NCI-H345 treated with DMSO at 0.1 percent for 48 hours (cell line): ENCODE results near the gene AGBL4.
"Not testable (repeated sequence)": the region's sequence is repeated elsewhere in the genome, so short reads cannot be mapped to it uniquely, and the experiment has no call there.

ENCODE experiments used
- DNase-seq: peaks from one replicate; lab custom pipeline; 2025; ENCODE audit not compliant: unreplicated experiment; lab: John Stamatoyannopoulos, UW

Gene AGBL4

DNA sequence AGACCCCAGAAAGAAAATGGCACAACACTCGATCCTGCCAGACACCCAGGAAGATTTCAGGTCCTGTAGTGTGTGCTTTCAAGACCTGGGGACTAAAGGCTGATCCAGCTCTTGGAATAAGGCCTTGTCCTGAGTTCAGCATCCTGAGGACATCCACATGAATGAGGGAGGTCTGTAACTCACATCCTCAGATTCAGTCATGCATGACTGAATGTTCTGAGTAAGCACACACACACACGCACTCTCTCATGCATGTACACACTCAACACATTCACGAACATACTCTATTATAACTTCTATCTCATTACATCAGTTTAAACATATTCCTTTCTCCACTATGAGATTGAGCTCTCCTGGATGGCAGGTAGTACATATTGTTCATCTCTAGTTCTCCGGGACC is 973.7 kb downstream of the AGBL4 start:
- DNase-seq, result peak; percentile 9

DNA sequence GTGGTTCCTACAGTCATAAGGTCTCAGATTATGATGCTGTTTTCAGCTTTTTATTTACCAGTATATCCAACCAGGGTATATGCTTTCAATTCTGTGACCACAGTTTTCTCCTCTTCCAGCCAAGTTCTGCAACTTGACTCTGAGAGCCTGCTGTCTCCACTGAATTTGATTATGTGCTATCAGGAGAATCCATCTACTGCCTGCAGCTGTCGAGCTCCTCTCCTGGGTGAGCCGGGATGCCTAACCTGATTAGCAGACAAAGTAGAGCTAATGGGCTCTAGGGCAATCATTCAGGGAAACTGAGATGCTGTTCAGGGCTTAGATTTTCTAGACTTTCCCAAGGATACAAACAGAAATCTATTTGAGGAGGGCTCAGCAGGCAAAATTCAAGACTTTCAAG is 975.6 kb downstream of the AGBL4 start:
- no peak for DNase-seq

DNA sequence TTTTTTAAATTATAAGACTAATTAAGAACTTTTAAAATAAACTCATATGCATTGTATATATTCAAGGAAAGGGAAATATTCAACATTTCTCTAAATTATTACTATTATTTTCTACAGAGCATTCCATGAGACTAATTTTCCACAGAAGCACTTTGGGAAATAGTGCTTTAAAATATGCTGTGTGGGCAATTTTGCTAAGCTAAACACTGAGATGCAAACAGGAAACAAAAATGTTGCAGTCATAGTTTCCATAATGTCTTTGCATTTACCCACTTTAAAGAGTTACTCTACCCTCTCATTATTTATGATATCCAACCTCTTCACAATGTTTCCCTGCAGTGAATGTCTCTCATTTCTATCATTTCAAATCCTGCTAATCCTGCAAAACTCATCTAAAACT is 977.4 kb downstream of the AGBL4 start:
- DNase-seq, result no peak

DNA sequence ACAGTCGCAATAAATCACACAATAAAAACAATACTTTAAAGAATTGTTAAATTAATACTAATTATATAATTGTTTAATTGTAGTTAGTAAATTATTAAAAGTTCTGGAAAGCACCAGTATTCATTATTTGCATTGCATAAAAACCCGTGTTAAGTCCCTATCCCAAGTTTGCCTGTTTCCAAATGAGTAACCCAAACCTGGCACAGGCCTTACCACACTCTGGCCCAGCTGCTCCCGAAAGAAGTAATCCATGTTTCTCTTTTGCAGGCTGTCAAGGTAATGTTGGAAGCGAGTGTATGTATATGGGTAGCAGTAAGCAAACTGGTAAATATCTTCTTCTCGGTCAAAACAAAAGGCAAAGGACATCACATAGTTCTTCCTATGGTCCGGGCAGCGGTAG is 978.4 kb downstream of the AGBL4 start:
- no peak for DNase-seq

DNA sequence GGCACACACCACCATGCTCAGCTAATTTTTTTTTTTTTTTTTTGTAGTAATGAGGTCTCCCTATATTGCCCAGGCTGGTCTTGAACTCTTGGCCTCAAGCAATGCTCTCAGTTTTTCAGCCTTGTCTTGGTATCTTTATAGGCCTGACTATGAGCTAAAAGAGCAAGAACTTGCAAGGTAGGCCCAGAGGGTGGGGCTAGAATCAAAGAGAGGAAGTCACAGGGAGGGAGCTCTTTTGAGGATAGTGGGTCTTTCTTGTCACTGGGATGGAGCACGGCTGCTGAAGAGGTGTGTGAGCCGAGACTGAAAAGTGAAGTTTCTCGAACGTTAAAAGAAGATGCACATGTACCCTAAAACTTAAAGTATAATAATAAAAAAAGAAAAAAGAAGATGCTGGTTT is 987.1 kb downstream of the AGBL4 start:
- no peak for DNase-seq

DNA sequence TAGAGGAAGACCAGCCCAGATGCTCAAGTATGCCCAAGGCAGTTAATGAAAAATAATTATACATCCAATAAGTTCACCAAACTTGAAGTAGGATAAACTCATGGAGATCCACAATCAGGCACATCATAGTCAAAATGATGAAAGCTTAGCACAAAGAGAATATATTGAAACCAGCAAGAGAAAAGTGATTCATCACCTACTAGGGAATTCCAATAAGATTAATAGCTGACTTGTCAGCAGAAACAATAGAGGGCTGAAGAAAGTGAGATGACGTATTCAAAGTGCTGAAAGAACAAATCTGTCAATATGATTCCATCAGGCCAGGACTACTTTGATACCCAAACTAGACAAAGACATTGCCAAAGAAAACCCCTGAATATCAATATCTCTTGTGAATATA is 995.4 kb downstream of the AGBL4 start:
- no peak for DNase-seq

DNA sequence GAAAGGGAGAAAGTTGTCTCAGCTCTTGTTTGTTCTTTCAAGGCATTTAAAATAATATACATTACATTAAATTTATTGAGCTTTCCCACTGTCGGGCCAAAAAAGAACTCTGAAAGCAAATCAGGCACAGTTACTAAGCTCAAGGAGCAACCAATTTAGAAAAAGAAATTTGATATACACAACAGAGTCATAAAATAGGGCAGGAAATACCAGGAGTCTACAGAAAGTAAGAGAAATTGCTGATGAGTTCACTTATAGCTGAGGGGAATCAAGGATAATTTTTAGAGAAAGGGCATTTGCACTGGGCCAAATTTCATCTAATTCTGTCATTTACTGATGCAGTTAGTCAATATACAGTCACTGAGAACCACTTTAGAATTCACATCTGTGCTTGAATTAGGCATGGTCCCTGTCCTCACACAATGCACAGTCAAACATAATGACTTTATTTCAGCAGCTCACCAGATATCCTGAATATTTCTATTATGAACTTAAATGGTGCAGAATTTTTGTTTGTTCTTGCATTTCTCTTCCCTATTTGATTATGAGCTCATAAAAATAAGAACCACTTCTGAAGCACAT is 997.4 kb downstream of the AGBL4 start:
- DNase-seq, result no peak

DNA sequence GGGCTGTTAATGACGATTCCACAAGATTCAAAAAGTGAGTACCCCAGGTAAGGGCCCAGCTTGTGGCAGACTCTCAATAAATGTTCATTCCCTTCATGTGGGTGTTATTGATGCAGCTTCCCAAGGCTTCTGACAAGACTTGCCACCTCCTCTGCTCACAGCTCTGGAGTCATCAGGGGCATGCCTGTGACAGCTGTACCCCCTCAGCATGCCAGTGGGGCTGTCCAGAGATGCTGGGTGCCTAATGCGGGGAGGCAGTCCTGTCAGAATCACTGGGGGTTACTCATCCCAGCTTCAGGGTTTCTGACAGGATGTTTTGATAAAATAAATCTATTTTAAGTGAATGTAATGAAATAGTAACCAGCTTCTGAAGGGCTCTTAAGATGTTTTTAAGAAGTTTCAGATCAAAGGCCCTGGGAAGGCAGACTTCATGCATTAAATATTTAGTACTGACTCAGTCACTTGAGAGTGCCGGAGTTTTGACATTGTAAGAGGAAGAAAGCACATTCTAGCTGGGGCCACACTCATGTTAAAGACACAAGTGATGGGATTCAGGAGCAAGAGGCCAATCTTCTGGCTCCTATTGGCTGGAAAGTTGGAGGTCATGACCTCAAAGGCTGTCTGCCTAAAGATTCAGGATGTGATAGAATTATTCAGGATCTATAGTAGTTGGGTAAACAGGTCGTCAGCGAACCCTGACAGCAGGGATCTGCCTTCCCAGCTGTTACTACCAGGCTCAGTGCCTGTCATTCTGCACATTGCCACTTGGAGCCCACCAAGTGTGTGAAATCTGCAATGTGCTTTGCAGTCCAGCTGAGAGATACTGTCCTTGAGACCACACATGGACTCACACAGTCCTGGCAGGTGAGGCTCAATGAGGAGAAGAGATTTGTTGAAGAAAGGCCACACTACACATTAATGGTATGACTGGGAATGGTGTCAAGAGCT is 1007.5 kb downstream of the AGBL4 start:
- no peak for DNase-seq

DNA sequence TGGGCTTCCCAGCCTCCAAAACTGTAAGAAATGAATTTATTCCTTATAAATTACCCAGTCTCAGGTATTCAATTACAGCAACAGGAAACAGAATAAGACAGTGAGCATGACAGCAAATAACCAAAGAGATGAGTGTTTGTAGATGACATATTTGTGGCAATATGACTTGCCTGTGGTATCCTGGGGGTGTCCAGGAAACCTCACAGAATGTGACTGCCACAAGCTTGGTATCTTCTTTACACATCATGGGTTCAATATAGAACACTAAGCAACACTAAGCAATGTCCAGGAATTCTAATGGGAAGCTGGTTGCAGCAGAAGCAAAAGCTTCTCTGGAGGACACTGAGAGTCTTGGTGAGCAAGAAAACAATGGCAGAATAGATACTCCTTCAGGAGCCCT is 1010.7 kb downstream of the AGBL4 start:
- DNase-seq, result no peak

DNA sequence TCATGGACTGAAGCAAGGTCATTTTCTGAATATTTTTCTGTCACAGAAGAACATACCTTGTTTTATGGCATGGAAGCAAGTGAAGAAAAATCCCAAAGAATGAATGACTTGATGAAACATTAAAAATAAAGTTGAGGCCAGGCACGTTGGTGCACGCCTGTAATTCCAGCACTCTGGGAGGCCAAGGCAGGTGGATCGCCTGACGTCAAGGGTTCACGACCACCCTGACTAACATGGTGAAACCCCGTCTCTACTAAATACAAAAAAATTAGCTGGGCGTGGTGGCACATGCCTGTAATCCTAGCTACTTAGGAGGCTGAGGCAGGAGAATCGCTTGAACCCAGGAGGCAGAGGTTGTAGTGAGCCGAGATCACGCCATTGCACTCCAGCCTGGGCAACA is 1020.8 kb downstream of the AGBL4 start:
- not testable (repeated sequence) for DNase-seq

DNA sequence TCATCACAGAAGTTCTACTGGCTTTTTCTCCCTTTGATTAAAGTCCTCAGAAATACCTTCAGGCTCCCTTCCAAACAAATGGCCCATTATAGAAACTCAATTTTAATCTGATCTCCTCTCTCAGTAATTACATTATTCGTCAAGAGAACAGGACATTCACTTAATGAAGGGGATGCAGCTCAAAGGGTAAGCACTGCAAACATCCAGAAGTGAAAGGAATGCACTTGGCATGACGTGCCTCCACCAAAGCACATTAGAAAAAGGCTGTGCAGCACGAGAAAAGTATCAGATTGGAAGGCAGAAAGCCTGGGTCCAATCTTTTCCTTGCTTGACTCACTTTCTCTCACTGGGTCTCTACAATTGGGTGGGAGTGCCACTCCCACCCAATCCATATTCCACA is 1024.4 kb downstream of the AGBL4 start:
- DNase-seq, result no peak

DNA sequence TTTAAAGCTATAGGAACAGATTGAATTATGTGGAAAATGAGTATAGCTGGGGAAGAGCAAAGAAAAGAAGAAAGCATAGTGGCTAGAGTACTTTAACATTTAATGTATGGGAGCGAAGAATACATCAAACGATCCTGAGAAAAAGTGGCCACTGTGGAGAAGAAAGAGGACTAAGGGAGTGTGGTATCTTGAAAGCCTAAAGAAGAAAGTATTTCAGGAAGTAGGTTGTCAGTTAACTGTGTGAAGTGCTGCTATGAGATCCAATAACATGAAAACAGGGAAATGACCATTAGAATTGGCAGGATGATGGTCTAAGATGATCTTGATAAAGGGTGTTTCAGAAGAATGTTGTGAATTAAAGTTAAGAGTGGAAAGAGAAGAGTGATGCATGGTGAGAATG is 1027.4 kb downstream of the AGBL4 start:
- DNase-seq, result no peak

DNA sequence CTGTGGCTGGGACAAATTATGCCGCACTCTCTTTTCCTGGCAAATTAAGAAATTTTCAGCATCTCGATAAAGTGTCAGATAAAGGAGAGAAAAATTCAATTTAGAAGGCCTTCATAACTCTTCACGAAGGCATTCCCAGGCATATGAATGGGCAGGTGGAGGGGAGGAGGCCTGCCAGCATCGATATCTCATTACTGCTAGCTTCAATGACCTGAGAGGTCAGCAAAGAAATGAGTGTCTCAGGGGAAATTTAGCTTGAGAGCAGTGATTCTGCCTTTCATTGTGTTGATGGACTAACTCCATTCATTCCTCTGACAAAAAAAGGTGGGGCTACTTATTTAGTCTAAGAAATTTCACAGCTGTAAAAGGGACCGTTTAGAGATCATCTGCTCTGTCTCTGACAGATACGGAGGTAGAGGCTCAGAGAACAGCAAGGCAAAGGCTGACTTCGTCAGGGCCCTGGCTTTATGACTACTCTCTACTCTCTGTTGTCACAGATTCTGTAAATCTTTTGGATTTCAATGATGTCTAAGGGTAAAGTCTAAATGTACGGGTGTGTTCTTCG is 1035.0 kb downstream of the AGBL4 start:
- DNase-seq, result no peak

DNA sequence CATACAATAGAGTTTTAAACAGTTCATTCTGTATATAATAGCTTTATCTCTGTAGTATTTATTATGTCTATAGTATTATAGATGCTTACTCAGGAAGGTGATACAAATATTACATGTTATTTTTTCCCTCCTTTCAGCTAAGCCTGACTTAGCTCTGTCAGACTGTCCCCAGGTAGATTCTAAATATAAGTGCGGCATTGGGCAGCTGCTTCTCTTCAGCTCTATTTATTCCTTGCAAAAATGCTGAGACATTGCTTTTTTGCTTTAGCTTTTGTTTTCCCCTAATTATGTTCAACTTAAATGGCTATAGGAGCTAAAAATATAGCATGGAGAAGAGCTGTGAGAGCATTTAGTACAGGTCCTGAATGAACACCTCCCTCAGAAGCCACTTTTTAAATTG is 1043.8 kb downstream of the AGBL4 start:
- no peak for DNase-seq

DNA sequence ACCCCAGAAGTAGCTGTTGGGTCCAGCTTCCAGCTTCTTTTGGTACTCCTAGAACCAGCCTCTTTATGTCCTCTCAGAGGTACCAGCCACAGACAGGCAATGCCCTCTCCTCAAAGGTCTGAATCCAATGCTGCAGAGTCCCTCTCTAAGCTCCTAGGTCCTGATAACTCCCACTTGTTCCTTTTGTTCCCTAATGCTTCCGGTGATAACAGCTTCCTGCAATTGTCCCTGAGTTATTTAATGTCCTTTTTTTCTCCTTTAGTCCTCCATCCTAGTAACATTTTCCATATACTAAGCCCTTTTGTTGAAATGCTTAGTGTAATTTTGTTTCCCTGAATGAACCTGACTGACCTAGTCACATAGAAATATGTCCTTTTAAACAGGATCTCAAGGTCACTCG is 1045.3 kb downstream of the AGBL4 start:
- no peak for DNase-seq

DNA sequence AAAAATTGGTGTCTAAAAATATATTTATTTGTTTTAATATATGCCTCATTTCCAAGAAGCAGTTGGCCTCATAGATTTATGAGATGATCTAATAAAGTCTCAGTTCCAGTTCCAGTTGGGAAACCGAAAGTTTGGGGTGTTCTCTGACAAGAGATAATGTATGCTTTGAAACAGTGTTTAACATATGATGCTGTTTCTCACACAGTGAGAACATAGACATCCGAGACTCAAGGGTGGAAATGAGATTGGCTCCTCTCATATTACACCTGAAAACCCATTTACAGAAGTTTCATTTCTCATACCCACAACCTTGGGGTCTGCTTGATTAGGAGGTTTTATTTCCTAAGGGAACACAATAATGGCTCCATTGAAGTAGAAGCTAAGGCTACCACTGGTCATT is 1046.5 kb downstream of the AGBL4 start:
- no peak for DNase-seq

DNA sequence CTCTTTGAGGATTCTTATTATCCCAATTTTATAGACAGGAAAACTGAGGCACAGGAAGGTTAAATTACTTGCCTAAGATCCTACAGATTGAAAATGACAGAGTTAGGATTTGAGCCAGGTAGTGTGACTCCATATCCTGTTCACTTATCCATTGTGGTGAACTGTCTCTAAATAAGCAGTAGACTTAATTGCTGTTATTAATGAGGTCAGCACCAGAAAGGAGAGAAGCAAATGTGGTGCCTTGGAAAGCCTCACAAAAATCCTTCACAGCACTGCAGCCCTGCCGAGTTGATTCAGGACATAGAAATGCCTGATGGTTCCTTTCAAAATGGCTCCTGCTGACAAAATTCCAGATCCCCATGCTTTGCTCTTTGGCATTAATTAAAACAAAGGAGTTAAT is 1053.8 kb downstream of the AGBL4 start:
- no peak for DNase-seq

DNA sequence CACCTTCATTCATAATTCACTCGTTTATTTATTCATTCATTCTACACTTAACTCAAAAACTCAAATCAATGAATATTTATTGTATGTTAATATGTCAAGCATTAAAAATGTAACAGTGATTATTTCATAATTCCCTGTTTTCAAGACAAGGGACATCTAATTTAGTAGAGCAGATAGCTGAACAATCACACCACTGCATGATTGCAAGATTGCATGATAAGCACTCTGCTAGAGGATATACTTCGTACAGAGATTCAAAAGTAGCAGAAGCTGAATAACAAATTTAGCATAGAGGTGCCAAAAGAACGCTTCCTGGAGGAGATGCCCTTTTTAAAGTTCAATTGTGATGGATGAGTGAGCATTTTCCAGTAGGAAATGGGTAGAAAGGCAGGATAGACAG is 1056.4 kb downstream of the AGBL4 start:
- no peak for DNase-seq

DNA sequence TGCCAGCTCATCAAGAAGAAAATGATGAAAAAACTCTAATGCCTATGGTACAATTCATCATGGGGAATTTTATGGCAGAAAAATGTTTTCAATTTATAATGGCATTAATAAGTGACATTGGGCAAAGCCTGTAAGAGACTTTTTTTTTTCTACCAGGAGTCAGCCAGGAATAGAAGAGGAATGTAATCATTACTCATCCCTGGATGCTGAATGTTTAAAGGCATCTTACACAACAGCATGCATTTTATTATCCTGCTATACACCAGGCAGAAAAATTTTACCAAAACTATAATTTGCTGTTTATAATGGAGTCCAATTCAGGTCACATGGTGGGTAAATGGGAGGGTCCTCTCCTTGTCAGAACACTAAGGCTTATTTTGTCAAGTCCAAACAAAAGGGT is 1057.2 kb downstream of the AGBL4 start:
- no peak for DNase-seq

DNA sequence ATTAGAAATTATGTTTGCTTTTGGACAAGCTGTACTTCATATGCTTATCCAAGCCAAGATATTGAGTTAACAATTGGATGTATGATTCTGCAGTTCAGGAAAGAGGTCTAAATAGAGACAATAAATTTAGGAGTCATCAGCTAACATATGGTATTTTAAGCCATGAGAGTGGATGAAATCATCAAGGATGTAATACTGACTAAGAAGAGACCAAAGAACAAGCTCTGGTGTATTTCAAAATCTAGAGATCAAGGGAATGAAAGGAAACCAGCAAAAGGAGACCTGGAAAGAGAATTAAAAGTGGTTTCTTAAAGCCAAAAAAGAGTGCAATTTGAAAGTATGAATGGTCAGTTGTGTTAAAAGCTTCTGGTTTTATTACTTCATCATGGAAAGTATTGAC is 1063.4 kb downstream of the AGBL4 start:
- DNase-seq, result no peak

DNA sequence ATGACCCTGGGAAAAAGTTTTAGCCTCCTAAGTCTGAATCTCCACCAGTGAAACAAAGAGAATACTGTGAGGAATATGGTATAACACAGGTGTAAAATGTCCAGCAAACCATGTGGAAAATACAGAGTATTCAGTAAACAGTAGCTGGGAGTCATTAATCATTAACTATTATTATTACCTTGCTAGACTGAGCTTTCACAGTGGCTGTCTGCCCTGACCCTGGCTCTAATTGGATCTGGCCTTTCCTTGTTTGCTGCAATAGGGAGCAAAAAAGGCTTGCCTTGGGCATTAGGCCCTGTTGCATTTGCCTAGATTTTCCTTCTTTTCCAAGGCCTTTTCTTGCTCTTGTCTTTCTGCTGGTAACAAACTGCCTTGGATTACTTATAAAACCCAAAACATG is 1068.0 kb downstream of the AGBL4 start:
- no peak for DNase-seq

DNA sequence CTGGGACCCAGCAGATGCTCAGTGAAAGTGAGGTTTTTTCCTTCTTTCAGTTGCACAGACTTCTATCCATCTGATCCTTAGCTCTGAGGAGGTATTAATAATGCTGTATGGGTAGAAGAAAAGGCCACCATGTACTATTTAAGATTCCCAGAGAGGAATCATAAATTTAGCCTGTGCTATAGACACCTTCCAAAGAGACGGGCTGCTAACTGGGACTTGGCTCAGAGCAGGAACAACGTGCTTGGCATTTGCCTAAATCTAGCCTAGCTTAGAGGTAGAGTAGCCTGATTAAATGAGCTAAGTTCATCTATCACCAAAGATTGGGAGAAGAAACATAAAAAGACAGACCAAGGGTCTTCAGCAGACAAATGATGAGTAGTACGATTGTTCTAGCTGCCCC is 1070.1 kb downstream of the AGBL4 start:
- DNase-seq, result no peak
